OCI-LY7 (cell line): Measurements from ENCODE around the gene NOP56. TPM values are rescaled to one million over a fixed set of nuclear protein-coding genes. Genes with fewer than 3 reads are reported as not detected.

Experiments used
- BruUV-seq: library from RNA; stranded (reverse); fragments of 400-500 nt; replicated peaks from 2 replicates; lab custom pipeline; 2021; lab: Mats Ljungman, UMichigan
- CTCF ChIA-PET: fragments of 300-600 bp; sonication (Branson Sonifier 250); formaldehyde crosslinking; loops from one replicate; lab custom pipeline; 2022; ENCODE audit warnings: antibody characterized with exemption; ENCODE audit not compliant: unreplicated experiment; lab: Charles Lee
- POLR2A ChIA-PET: fragments of 300-600 bp; sonication (Branson Sonifier 250); formaldehyde crosslinking; loops from one replicate; lab custom pipeline; 2022; ENCODE audit warnings: antibody characterized with exemption; lab: Charles Lee
- DNase-seq: peaks from one replicate; pipeline ENCODE4 v3.0.0-alpha.2; 2015; ENCODE audit warnings: low spot score
- H2AFZ ChIP-seq: fragments of 200-600 bp; sonication (generic), shearing (Covaris generic); 2 replicates; pipeline ENCODE4 v1.6.1; 2014; ENCODE audit warnings: mild to moderate bottlenecking, antibody characterized with exemption, low read length, moderate library complexity
- H3K27ac ChIP-seq: fragments of 200-600 bp; sonication (generic); 2 replicates; pipeline ENCODE4 v1.5.1; 2014; ENCODE audit warnings: mixed run types, low read depth, mild to moderate bottlenecking, moderate library complexity, low read length, inconsistent platforms; ENCODE audit not compliant: poor library complexity, severe bottlenecking
- H3K36me3 ChIP-seq: fragments of 200-600 bp; sonication (generic); 2 replicates; pipeline ENCODE4 v1.6.1; 2014; ENCODE audit warnings: mild to moderate bottlenecking, antibody characterized with exemption, low read length, moderate library complexity, mixed read lengths; ENCODE audit not compliant: insufficient read depth
- H3K4me1 ChIP-seq: fragments of 200-600 bp; sonication (generic); 2 replicates; pipeline ENCODE4 v1.5.1; 2014; ENCODE audit warnings: mild to moderate bottlenecking, low read length; ENCODE audit not compliant: insufficient read depth, poor library complexity, severe bottlenecking
- H3K4me2 ChIP-seq: fragments of 200-600 bp; sonication (generic); 2 replicates; pipeline ENCODE4 v1.6.1; 2014; ENCODE audit warnings: mild to moderate bottlenecking, low read length
- H3K4me3 ChIP-seq: fragments of 200-600 bp; sonication (generic); 2 replicates; pipeline ENCODE4 v1.5.1; 2014; ENCODE audit warnings: mild to moderate bottlenecking, low read depth, low read length; ENCODE audit not compliant: poor library complexity, severe bottlenecking
- H3K79me2 ChIP-seq: fragments of 200-600 bp; sonication (generic); 2 replicates; pipeline ENCODE4 v1.6.1; 2016; ENCODE audit warnings: low read depth, mild to moderate bottlenecking, low read length, moderate library complexity, mixed read lengths; ENCODE audit not compliant: insufficient read depth
- H3K9me2 ChIP-seq: fragments of 200-600 bp; sonication (generic); 2 replicates; pipeline ENCODE4 v1.6.1; 2016; ENCODE audit warnings: mild to moderate bottlenecking, low read length, mixed read lengths; ENCODE audit not compliant: insufficient read depth
- H3K9me3 ChIP-seq: fragments of 200-600 bp; sonication (generic); 2 replicates; pipeline ENCODE4 v1.6.1; 2014; ENCODE audit warnings: mild to moderate bottlenecking, mixed run types, low read length, mixed read lengths
- H4K20me1 ChIP-seq: fragments of 200-600 bp; sonication (generic); 2 replicates; pipeline ENCODE4 v1.6.1; 2014; ENCODE audit warnings: mild to moderate bottlenecking, antibody characterized with exemption, low read length, moderate library complexity, mixed read lengths; ENCODE audit not compliant: insufficient read depth
- CTCF ChIP-seq: fragments of 200-600 bp; sonication (generic); conservative IDR thresholded peaks from 2 replicates; pipeline ENCODE4 v1.5.1; 2014; ENCODE audit warnings: mild to moderate bottlenecking, antibody characterized with exemption, low read length, moderate library complexity, mixed read lengths
- EZH2phosphoT487 ChIP-seq: fragments of 200-600 bp; sonication (generic); IDR thresholded peaks from 2 replicates; pipeline ENCODE4 v1.6.1; 2018; ENCODE audit warnings: low read depth, borderline replicate concordance, mild to moderate bottlenecking, mixed run types, antibody characterized with exemption, low read length, moderate library complexity, mixed read lengths
- intact Hi-C: fragments of 100-400 bp; cut with micrococcal nuclease; formaldehyde crosslinking; loops from one replicate; pipeline ENCODE4 v1.10.0; 2022; ENCODE audit not compliant: unreplicated experiment
- total RNA-seq, 2 experiments: library from RNA; depleted of rRNA in 1 of 2; stranded (reverse); fragments of >200 nt in 1 of 2; shearing (Covaris generic) in 1 of 2; gene quantifications; 2 replicates each; pipeline ENCODE4 v1.2.3, GENCODE V29; 2014 to 2022

Gene NOP56
- total RNA-seq, 2 experiments from 2014 or later, result 544 to 580 TPM

GRCh38 chr20:2658414-2659354 is 6.3 kb downstream of the NOP56 start:
- no peaks in the 10 kb centered on the region for H3K9me2 ChIP-seq
- H2AFZ ChIP-seq, result no peak overlapping the region
- DNase-seq, result no peak
- TF ChIP-seq CTCF (no peak), EZH2phosphoT487 (no peak)
- no peak overlapping the region for H3K4me2 ChIP-seq
- intact Hi-C loops, result loop anchor here (10.0 kb wide), 1 partner anchor 546 kb away; the partner anchor contains the start of genes DDRGK1 and ITPA
- H3K4me3 ChIP-seq, result no peak overlapping the region
- peaks cover 41% of the 10 kb centered on the region for H3K79me2 ChIP-seq
- BruUV-seq, result no TSS peak
- peaks cover 98% of the 10 kb centered on the region for H3K36me3 ChIP-seq
- peaks cover 34% of the 10 kb centered on the region for H3K4me1 ChIP-seq
- no peaks in the 10 kb centered on the region for H3K9me3 ChIP-seq
- H4K20me1 ChIP-seq, result peaks cover 33% of the 10 kb centered on the region
- peak overlapping the region; percentile 3 for H3K27ac ChIP-seq
- CTCF ChIA-PET, result no interaction called here
- POLR2A ChIA-PET, result interaction anchor here (0.5 kb wide), 1 partner anchor 1814 kb away, joined by 3 read pairs; no protein-coding TSS in a partner anchor

GRCh38 chr20:2659547-2659946 is 7.1 kb downstream of the NOP56 start:
- H3K36me3 ChIP-seq, result peaks cover 90% of the 10 kb centered on the region
- no peaks in the 10 kb centered on the region for H3K9me3 ChIP-seq
- H3K4me2 ChIP-seq, result no peak overlapping the region
- no peak overlapping the region for H2AFZ ChIP-seq
- H4K20me1 ChIP-seq, result peaks cover 25% of the 10 kb centered on the region
- H3K4me1 ChIP-seq, result peaks cover 31% of the 10 kb centered on the region
- BruUV-seq, result no TSS peak
- no peak overlapping the region for H3K27ac ChIP-seq
- no peaks in the 10 kb centered on the region for H3K9me2 ChIP-seq
- TF ChIP-seq CTCF, result no peak
- TF ChIP-seq EZH2phosphoT487, result no peak
- ChIA-PET CTCF (no interaction called here), POLR2A (no interaction called here)
- H3K79me2 ChIP-seq, result peaks cover 35% of the 10 kb centered on the region
- H3K4me3 ChIP-seq, result no peak overlapping the region
- intact Hi-C loops, result loop anchor here (10.0 kb wide), 1 partner anchor 545 kb away; the partner anchor contains the start of genes DDRGK1 and ITPA
- DNase-seq, result no peak
